Ramos (cell line): ENCODE measurements around the gene ARIH2.

Source experiments
- in situ Hi-C: fragments of 300-500 bp; cut with MboI; formaldehyde crosslinking; loops from one replicate; pipeline ENCODE4 v1.14.3; 2022; ENCODE audit warnings: low sequenced_read_pairs; ENCODE audit not compliant: unreplicated experiment

ARIH2 gene

DNA sequence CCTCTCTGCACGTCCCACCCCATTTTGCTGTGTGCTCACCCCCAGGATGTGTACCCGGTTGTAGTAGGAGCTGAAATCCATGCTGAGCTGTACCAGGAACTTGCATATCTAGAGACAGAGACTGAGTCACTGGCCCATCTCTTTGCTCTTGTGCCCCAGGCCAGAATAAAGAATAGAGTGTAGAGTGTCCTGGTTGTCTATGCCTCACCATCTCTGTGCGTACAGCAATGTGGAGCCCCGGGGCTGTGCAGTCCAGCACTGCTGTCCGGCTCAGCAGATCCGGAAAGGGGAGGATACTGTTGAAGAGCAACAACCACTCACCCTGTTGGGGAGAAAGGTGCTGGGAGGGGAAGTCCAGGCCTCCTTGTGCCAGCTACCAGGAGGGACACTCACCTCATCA is 97.1 kb downstream of the ARIH2 start:
- in situ Hi-C loops = no loop called here

DNA sequence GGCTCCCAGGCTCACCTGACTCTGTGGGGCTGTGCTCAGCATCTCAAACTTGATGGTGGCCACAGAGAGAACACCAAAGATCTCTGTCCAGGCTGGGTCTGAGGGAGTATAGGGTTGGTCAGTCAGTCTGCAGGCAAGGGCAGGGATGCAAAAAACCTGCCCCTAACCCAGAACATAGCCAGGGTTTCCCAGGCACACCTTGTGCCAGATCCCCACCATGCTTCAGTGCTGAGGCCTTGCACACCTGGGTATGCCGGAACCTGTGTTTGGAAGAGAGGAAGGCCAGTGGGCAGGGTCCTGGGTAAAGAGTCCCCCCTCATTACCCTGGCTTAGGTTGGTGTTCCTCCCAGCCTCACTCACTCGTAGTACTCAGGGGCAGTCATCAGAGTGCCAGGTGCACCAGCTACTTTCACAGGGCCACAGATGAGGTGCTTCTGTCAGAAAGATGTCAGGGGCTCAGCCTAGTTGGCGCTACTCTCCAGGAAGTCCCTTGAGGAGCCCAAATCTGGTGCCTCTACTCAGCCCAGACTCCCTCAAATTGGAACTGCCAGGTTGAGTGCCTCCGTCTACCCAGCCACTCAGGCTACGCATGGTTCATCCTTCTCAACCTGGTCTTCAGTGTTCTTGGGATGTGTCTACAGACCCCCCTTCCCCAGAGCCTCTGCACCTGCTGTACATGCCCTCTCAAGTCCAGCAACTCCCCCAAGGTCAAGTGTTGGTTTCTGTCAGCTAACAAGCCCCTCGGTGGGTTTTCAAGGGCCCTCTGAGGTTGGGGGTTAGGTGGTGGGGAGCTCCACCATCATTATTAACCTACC is 98.0 kb downstream of the ARIH2 start:
- in situ Hi-C loops = no loop called here

DNA sequence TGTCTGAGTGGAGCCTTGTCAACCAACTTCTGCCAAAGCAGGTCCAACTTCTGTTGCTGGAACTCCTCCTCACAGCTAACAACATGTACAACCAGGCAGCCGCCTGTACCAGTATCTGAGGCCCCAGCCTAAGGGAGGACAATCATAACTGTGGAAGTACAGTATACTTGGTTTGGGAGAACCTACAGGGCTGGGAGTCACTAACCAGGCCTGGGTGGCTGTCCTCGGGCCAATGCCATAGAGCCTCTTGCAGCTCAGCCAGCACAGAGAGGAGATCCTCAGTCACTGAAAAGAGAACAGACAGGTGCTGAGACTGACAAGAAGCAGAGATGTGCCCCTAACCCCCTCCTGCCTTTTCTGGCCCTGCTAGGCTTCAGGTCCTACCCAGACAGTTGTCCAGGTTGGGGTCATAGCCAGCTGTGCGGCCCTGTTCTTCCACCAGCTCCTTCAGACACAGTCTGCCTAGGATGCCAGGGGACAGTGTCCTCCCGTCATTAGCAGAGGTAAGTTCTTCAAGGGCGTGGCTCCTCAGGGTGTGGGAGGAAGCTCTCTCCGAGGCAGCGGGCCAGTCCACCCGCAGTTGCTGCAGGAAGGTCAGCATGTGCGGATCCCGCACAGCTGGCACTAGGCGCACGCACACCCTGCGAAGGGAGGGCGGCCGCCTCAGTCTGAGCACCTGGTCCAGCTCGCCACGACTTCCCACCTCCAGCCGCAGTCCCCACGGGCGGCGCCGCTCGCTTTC is 98.8 kb downstream of the ARIH2 start:
- in situ Hi-C loops = no loop called here

DNA sequence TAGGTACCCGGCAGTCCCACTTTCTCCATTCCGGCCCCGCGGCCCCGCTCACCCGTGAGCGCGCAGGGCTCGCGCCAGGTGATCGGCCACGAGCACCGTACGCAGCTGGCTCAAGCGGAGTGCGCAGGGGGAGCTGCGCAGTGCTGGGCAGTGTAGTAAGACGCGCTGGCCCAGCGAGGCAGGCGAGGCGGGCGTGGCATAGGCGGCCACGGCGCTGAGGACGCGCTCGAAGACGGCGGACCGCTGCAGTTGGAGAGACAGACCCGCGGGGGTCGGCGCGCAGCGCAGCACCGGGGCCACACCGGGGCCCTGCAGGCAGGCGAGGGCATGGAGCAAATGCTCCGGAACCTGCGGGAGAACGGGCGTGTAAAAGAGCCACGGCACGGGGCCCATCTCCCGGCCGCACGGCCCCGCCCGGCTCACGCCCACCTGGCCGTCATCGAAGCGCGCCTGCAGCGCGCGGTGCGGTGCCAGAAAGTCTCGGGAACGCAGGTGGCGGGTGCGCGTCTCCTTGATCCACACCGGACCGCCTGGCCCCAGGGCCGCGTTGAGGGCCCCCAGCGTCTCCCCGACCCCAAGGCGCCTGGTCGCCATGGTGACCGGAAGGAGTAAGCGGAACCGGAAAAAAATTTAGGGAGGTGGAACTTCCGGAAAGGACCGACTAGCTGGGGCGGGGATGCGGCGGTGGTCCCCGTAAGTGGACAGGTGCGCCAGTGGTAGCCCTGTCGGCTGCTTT is 99.5 kb downstream of the ARIH2 start, which contains the start of gene DALRD3:
DALRD3 (minus strand) TSS at position 610 of the 736 bp plus-strand sequence; CDS start at position 594, 16 bp downstream.
- in situ Hi-C loops = no loop called here

DNA sequence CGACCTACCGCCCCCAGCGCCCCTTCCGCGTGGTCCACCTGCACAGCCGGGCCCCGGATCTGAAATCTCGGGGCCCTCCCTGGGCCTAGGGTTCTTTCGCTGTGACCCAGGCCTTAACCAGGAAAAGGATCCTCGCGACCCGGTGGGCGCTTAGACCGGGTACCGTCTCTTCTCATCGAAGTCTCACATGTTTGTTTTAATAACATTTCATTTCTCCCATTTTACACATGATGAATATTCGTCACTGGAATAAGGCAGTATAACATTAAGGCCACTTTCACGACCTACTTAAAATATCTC is 100.0 kb downstream of the ARIH2 start:
- in situ Hi-C loops = no loop called here

DNA sequence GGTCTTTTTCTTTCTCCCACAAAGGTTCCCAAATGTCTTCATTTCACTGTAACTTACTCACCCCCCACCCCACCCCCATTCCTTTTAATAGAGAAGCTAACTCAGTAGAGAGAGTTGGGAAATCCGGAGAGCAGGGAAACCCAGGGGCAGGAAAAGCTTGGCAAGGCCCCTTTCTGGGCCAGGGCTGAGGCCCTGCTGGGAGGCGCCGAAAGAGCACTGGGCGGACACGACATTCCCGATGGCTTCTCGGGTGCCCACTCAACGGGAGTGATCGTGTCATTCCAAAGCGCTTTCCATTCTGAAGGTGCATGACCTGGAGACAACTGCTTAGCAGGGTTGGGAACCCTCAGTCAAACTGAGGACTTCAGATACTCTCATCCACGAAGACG is 101.3 kb downstream of the ARIH2 start:
- in situ Hi-C loops = no loop called here

DNA sequence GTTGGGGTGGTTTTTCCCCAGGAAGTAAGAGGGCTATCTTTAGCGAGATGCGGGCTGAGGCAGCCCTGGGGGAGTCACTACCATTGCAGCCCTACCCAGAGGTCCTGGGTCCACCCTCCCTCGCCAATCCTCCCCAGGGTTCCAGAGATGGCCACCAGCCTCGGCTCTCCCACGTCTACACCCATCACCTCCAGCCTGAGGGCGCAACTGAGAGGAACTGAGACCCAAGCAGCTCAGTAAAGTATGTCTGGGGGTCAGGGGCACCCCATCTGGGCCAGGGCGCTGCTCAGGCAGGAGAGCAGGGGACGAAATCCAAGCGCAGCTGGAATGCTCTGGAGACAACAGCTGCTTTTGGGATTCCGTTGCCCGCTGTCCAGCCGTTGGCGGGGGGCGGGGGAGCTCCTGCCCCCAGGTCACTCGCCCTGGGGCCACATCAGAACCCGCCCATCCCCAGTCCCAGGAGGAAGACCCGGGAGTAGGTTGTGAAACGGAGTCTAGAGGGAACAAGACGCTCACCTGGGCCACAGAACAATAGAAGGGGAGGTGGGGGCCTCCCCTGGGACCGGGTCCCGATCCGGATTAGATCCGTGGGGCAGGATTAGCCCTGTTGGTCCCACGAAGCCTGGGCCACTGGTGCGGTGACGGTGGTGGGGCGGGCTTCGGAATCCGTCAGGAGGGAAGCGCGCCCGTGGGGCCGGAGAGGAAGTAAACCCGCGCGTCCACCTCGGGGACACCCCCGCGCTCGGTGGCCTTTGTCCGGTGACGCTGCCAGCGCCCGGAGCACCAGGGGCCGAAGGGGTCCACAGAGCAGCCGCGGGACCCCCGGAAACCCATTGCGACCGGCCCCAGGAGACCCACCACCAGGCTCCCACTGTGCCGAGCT is 101.9 kb downstream of the ARIH2 start:
- in situ Hi-C loops = no loop called here

DNA sequence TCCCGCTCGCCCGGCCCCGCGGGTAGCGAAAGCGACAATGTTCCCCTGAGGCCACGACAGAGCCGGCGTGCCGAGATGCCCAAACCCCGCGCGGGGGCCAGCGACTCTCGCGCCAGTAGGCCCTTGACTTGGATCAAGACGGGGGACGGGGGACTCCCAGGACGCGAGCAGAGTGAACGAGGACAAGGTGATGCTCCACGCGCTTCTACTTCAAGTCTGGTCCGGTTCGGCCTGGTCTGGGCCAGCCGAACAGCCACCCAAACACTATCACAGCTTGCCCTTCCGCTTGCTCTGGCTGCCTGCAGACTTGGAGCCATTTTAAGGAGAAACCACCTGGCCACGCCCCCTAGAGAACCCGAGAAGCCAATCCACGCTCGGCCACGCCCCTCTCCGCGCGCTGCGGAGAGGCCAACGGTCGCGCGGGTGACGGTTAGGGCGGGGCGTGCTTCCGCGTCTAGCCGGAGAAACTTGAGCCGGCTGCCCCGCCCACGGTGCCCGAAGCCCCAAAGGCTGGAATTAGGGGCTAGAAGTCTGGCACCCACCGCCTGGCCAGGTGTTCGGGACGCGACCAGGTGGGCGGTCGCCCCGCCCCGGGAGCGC is 102.7 kb downstream of the ARIH2 start:
- in situ Hi-C loops = no loop called here

DNA sequence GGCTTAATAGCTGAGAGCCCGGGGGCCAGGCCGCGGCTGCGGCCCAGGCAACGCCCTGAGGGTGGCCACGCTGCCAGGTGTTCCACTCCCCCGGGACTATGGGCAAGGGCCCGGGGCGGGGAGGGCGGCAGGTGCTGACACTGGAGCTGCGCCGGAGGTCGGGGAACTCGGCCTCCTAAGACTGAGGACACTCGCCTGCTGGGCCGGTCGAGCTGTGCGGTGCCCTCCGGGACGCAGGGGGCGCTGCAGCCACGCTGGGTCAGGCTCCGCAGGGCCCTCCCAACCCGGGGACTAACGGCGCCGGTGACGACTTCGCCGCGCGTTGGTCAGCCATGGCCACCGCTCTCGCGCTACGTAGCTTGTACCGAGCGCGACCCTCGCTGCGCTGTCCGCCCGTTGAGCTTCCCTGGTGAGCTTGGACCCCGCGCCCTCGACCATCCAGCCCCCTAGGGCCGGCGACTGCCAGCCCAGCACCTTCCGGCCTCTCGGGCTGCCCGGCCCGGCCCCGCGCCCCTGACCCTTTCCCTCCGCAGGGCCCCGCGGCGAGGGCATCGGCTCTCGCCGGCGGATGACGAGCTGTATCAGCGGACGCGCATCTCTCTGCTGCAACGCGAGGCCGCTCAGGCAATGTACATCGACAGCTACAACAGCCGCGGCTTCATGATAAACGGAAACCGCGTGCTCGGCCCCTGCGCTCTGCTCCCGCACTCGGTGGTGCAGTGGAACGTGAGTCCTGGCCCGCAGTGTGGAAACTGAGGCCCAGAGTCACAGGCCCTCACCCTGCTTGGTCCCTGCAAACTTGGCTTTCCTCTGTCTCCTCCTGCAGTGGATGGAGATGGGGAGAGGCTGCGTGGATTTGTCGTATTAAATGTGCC is 103.4 kb downstream of the ARIH2 start, which contains the start of gene NDUFAF3:
NDUFAF3 (plus strand) TSS at position 309 of the 875 bp plus-strand sequence; CDS start at position 333, 24 bp downstream.
- in situ Hi-C loops = no loop called here

DNA sequence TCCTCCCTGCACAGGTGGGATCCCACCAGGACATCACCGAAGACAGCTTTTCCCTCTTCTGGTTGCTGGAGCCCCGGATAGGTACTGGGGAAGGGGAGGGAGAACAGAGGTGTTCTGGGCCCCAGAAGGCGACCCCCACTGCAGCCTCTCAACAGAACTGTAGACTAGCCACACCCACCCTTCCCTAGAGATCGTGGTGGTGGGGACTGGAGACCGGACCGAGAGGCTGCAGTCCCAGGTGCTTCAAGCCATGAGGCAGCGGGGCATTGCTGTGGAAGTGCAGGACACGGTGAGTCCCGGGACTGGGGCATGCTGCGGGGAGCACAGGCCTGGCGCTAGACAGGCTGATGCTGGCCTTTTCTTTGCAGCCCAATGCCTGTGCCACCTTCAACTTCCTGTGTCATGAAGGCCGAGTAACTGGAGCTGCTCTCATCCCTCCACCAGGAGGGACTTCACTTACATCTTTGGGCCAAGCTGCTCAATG is 104.1 kb downstream of the ARIH2 start:
- in situ Hi-C loops = no loop called here

DNA sequence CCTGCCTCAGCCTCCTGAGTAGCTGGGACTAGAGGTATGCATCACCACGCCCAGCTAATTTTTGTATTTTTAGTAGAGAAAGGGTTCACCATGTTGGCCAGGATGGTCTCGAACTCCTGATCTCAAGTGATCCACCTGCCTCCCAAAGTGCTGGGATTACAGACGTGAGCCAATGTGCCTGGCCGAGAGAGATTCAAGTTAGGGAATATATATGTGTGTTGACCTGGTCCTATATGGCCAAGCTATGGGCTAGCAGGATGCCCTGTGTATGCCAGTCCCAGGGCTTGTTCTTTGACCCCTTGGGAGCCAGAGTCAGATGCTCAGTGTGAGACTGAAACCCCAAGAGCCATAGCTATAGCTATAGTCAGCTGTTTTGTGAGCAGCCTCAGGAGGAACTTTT is 105.1 kb downstream of the ARIH2 start:
- in situ Hi-C loops = no loop called here

DNA sequence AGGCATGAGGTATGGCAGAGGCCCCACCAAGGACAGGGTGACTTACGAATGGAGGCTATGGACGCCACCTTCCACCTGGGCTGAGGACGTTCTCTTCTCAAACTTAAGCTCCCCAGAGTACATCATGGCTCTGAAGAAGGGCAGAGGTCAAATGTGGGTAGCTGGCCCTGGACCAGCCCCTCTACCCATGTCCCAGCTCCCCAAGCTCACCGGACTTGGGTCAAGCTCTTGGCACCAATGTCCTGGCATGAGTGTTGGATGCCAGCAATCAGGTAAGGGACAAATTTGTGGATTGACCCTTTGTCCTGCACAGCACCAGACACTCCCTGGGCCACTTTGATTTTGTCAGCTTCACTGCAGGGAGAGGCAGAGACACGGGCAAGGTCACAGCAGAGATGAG is 105.8 kb downstream of the ARIH2 start:
- in situ Hi-C loops = no loop called here

DNA sequence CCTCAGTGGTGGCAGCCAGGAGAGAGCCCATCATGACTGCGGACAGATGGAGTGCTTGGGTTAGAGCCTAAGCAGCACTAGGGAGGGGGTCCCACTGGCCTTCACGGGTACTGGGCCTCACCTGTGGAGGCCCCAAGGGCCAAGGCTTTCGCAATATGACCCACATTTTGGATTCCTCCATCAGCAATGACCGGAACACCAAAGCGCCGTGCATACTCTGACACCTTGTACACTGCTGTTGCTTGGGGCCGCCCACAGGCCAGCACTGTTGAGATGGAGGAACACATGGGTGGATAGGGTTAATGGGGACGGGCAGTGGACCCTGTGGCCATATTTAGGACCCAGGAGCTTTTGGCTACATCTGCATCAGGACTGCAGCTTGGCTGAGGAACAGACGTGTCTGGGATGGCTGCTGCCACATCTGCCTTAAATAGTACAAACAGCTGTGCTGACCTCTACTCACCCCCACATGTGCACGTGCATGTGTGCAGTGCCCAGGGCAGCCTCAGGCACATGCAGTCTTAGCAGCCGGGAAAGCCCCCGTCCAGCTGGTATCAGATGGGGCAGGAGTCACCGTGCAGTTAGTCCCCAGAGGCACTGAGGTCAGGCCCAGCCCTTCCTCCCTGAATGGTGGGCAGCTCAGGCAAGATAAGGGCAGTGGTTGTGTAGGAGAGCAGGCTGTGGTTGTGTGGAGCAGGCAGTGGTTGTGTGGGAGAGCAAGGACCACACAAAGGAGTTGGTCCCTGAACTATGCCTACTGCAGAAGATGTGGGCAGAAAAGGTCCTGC is 106.6 kb downstream of the ARIH2 start:
- in situ Hi-C loops = no loop called here

DNA sequence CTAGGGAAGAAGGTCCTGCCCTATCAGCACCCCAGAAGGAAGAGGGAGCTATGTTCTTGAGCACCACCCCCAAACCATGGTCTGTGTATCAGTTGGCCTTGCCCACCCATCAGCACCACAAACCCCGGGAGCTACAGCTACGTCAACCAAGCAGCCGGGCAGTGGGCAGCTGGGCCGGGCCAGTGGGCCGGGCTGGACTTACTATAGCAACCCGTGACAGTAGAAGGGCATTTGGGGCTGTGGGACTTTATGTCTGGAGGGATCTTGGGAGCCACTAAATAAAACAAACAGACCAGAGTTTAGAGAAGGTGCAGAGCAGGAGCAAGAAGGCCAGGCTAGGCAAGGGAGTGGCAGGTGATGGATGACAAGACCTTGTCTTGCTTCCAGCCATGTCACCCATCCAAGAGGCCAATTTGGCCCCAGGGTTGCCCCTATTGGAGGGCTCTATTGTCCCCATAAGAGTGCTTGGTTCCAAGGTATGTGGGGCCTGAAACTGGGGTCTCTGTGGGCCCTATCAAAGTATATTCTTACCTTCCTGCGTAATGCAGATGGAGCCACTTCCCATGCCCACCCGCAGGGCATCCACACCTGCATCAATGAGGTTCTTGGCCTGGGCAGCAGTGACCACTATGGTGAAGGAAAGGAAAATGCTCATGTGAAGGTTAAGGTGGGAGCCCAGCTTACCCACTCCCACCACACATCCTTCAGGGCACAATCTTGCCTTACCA is 107.3 kb downstream of the ARIH2 start:
- in situ Hi-C loops = no loop called here

DNA sequence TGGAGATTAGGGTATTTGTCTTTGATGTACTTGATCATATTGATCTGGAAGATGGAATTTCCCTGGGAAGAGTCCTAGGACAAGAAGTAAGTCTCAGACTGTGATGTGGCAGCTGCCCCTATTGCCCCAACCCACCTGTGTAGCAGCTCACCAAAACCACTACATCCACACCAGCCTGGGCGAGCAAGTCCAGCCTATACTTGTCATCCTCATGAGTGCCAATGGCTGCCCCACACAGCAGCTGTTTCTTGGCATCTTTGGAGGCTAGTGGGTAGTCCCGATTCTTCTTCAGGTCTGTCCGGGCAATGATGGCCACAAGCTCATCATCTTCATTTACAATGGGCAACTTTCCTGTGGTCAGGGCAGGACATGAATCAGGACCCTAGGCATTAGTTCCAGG is 107.9 kb downstream of the ARIH2 start:
- in situ Hi-C loops = no loop called here

DNA sequence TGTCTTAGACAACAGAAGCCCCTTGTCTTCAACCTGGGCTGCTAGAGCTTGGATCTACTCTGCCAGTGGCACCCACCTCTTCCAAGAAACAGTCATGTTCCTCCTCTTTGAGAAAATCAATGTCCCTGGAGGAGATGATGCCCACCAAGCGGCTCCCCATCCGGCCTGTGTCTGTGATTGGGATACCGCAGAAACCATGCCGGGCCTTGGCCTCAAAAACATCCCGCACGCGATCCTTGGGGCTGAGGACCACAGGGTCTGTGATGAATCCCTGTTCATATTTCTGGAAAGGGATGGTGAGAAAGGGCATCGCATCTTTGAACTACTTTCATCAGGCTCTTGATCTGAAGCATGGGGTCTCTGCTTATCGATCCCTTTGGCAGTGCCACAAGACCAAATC is 109.0 kb downstream of the ARIH2 start:
- in situ Hi-C loops = no loop called here

DNA sequence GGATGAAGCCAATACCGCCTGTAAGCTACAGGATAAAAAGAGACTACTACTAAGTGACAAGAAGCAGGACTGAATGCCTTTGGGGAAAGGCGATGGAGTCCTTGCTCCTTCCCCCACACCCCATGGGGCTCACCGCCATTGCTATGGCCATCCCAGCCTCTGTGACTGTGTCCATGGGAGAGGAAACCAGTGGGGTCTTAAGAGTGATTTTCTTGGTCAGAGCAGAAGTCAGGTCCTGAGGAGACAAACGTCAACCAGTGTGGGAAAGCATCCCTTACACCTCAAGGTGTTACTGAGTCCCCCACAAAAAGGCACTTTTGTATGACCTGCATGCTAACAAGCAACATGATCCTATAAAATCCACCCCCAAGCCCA is 109.6 kb downstream of the ARIH2 start:
- in situ Hi-C loops = no loop called here
